Stomach (tissue), 4 donors: ENCODE results near the gene BABAM2.

Experiments used
- CTCF ChIP-seq, 7 experiments: fragments of 450-650 bp in 4 of 7; fragments of 200-600 bp in 3 of 7; sonication (generic) in 3 of 7; IDR thresholded peaks; one replicate each; pipeline ENCODE4 v1.5.1; 2016 to 2019; ENCODE audit warnings: antibody characterized with exemption in 7 of 7, control low read depth in 2 of 7, mild to moderate bottlenecking in 1 of 7
- EP300 ChIP-seq: sonication (generic); formaldehyde crosslinking; IDR thresholded peaks from one replicate; pipeline ENCODE4 v1.6.1; 2017; ENCODE audit warnings: antibody characterized with exemption

DNA sequence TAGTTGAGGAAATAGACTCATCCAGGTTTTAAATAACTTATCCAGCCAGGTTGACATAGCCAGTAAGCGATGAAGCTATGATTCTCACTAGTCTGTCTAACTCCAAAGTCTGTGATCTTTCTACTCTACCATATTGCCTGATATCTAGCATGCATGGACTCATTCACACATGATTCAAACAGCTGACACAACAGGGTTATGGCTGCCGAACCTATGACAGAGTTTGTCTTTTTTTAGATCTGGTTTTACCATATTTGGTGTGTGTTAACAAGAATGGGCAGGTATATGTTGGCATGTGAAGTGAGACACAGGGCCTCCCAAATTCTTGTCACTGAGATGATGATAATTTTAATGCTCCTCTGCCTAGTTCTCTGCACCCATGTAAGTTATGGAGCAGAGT lies 210.6 kb downstream of the BABAM2 start:
- TF ChIP-seq CTCF (IDR thresholded peaks at IDR 0.05), result no peak
- TF ChIP-seq EP300, result no peak
